ENCODE results near the gene AFF3.

Gene AFF3

DNA sequence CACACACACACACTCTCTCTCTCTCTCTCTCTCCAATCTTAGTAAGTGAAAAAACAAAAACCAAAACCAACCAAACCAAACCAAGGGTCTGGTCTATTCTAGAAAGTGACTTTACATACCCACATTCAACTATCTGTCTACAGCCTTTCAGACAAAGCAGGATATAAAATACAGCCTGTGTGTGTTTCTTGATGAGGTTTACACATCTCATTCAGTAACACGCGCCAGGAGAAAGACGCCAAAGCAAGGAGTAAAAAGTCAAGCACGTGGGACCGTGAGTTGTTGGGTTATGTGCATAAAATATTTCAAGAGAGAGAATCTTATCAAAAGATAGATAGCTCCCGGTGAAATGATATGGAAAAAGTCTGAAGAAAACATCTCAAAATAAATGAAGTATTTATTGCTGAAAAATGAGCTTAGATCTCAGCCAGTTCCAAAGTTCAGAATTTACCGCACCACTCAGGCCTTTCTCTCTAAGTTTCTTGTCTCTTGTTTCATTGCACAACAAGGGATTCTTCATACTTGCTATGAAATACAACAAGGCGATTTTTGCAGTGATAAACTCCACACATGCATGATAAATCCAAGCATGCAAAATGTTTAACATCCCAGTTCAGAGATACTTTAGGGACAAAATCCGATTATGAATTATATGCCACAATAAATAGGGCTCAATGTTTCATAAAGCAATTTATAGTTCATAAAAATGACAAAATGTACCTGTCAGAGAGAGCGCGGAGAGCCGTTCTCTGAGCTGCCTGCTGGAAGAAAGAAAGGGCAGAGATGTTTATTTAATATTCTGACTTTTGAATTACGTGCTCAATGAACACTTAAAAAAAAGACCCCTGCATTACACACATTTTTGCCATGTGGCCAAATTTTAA is 493.2 kb downstream of the AFF3 start:
- DNase-seq, result no peak

DNA sequence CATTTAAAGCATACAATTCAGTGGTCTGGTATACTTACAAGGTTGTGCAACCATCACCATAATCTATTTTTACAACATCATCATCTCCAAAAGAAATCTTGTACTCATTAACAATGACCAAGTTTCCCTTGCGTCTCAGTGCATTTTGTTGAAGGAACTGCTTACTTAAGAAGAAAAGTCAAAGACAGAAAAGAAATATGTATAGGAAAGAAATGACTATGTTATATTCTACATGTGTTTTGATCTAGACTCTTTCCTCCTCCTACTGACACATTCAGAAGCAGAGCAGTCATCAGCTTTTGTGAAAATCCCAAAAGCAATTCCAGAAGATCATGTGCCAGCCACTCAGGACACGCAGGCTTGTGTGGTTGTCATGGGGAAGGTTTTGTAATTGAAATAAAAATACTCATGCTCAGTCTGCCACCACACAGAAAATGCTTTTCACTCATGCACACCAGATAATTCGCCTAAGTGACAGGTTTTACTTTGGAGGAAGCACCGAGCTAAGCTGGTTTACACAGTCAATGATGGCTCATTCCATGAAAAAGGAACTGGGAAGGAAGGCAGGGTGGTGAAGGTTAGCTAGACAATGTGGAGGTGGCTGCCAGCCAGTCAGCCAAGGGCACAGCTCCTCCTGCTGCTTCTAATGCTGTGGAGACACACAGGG is 494.1 kb downstream of the AFF3 start:
- peak in 30 of 58 donors; percentile 5 to 78 (median 31) for DNase-seq

DNA sequence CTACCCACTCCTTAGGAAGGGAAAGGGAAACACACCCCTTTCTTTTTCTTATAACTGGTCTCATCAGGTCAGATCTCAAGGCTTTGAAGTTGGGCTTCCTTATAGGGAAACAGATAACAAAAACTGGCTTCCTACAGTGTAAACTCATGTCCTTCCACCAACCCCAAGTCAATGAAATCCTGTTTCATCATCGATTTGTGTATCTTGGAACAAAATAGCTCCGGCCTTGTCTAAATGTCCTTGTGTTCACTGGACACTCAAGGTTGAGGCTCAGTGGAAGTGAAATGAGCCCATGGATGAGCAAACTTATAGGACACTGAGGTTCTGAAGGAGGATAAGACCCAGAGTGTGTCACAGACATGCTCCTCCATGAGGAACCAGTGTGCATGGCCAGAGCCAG is 496.4 kb downstream of the AFF3 start:
- no peak for DNase-seq

DNA sequence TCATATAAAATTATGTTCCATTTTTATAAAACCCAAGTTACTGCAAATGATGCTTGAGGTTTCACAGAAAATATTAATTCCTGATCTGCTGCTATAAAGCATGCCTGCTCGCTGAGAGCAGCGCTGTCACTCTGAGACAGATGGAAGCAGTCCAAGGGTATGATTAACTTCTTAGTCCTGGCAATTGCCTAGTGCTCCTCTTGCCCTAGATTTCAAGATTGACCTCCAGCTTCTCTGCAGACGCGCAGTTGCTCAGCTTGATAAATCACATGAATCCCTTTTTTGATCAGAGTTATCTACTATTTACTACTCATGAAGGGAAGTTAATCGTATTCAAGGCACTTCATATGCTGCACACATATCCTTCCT is 498.0 kb downstream of the AFF3 start:
- DNase-seq, result no peak

DNA sequence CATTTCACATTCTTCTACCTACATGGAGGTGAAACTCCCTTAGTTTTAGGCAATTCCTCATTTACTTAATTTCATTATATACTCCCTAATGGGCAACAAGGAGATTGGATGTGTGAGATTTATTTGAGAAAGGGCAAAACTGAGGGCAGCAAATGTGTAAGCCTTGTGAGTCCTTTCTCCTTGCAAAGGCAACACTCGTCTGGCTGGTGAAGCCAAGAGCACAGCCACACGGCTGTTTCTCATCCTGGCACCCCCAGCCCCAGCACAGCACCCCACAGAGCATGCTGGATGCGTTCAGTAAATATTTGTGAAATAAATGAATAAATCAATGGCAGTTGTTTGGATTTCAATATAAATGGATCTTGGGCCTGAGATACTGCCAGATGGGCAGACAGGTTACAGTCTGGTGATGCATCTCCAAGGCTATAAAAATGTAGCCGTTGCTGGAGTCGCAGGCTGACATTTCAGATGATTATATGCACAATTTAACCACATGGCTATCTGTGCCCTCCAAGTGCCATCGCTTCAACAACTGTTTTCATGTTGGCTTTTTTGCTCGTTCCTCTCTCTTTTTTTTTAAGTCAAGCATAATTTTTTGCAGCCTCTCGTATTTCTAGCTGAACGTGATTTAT is 498.5 kb downstream of the AFF3 start:
- no peak for DNase-seq

DNA sequence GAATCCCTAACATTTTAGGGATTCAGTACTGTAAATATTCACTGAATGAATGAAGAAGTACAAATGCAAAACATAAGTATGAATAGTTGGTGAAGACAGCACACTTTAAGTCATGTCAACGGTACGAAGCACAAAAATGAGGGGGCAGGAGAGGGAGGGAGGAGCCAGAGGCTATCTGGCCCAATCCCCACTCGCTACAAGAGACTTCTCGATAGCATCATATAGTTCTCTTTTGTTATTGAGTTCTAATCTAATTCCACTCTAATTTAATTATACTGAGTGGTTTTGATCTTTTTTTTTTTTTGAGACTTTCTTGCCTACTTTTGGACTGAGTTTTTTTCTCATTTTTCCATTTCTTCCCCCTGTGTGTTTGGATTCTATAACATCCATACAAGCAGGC is 500.4 kb downstream of the AFF3 start:
- no peak for DNase-seq

DNA sequence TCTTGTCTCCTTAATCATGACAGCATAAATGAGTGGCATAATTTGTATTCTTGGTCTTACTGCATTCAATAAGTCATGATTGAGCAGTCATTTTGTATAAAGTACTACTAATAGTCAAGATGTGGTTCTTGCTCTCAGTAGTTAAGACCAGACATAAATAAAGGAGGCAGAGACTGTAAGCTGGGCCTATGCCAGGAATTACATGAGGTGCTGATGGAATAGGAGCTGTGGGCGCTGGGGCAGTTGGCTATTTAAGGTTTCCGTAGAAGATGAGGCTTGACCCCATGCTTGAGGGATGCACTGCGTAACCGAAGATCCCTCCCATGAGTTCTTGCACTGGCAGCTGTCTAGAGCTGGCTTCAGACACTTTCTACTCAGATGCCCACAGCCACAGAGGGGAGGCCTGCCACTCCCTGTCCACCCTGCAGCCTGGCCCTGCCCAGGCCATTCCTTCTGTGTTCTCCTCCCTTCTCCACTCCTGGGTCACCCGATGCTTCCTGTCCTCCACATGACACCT is 501.7 kb downstream of the AFF3 start:
- DNase-seq, result no peak

DNA sequence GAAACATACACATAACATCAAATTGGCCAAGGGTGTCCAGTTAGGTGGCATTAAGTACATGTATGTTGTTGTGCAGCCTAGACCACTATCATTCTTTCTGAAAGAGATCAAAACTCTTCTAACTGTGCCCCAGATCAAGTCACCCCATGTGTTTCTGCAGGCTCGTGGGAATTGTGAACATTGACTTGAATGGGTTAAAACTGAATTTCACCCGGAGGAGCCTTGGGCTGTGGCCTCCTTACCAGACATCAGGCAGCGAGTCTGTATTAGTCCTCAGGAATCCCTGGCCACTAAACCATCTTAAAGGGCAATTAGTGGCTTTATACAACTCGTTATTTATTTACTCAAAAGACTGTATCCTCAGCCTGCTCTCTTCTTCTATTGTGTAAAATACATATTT is 503.6 kb downstream of the AFF3 start:
- no peak for DNase-seq

DNA sequence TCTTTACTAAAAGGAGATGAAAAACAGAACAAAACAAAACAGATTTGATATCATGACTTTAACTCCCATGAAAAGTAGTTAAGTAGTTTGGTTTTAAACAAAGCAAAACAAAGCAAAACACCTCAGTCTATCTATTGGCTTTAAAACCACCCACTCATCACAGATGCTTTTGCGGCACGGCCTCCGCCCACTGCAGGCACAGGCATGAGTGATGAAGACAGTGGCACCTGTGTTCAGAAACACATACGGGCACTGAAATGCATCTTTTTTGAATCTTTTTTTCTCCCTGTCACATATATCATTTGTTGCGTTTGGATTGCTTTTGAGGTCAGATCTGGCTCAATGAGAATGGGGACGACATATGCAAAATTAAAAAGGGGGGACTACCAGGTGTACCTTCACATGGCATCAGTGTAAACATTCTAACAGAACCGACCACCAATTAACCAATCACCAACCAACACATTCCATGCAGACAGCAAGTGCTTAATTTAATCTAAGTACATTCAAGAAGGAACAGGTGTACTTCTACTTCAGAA is 505.2 kb downstream of the AFF3 start:
- DNase-seq, result peak in 2 of 58 donors; percentile 7 to 14

DNA sequence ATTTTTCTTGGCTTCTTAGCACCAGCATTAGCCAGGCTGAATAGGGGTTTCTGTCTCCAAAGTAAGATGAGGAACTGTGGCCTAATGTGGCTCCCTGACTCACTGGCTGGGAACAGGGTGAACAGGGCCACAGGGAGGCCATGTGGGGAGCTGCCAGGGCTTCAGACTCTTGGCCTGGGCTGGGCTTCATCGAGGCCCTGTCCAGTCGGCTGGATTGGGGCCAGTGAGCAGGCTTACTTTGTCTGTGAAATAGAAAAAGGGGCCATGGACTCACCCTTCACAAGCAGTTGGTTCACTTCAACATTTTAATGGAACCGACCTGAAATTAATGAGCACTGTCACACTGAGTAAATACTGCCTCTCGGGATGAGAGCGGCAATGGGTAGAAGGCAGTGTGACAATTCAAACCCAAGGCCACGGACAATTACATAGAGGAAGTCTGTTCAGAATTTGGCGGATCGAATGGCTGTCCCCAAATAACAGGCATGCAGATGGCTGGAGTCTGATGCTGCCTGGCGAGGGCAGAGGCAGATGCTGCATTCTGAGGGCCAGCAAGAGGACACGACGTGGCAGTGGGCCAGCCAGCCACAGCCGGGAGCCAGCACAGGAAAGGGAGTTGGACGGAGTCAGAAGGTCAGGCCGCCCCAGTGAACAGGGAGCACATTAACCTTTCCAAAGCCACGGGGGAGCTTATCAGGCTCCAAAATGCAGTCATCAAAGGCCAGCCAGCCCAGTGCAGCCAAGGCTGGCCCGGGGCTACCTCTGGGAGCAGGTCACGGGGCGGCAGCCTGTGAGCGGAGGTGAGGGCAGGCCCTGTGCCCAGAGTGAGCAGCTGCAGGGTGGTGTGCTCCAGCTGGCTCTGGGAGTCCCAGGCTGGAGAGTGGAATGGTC is 506.0 kb downstream of the AFF3 start:
- peak in 36 of 58 donors; percentile 9 to 49 (median 25) for DNase-seq

DNA sequence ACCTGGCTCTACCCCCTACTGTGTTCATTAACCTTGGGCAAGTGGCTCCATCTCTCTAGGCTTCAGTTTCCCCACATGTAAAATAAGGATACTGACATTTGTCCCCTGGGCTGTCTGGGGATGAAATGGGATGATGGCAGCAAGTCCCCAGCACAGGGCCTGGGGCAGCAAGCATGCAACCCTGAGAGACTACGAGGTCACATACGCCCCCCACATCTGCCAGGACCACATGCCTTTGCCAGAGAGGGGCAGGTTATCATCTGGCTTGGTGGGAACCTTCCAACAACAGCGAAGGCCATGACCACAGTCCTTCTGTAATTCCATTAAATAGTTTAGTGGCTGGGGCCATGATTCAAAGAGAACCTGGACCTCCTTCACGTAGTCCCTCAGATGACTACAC is 506.7 kb downstream of the AFF3 start:
- DNase-seq, result no peak

DNA sequence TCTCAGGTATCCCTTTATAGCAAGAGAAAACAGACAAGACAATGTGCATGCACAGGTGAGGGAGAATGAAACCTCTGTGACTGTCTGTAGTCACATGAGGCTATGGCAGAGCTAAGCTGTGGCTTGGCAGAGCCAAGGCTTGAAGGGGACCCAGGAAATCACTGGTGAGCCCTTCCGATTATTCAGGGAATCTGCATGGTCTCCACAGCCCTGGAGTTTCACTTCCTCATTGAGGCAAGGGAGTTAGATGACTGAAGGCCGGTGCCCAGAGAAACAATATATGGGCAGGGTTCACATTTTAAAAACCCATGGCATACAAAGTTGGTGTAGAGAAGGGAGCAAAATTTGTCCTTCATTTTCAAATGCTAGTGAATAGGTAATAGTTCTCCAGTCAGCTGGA is 508.2 kb downstream of the AFF3 start:
- no peak for DNase-seq

DNA sequence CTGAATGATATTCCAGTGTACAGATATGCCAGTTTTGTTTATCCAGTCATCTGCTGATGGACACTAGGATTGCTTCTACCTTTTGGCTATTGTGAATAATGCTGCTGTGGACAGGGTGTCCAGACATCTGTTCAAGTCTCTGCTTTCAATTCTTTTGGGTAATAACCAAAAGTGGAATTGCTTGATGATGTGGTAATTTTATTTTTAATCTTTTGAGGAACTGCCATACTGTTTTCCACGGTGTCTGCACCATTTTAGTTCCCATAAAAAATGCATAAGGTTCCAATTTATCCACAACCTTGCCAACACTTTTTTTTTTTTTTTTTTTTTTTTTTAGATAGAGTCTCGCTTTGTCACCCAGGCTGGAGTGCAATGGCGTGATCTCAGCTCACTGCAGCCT is 510.7 kb downstream of the AFF3 start:
- no peak for DNase-seq

DNA sequence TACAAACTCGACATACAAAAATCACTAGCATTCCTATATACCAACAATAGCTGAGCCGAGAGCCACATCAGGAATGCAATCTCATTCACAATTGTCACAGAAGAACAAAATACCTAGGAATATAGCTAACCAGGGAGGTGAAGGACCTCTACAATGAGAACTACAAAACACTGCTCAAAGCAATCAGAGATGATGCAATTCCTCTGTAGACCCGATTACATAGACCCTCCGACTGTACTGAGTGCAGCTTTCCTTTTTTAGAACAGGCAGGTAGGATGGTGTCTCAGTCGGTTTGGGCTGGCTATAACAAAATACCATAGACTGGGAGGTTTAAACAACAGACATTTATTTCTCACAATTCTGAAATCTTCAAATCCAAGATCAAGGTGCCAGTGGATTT is 513.1 kb downstream of the AFF3 start:
- no peak for DNase-seq

DNA sequence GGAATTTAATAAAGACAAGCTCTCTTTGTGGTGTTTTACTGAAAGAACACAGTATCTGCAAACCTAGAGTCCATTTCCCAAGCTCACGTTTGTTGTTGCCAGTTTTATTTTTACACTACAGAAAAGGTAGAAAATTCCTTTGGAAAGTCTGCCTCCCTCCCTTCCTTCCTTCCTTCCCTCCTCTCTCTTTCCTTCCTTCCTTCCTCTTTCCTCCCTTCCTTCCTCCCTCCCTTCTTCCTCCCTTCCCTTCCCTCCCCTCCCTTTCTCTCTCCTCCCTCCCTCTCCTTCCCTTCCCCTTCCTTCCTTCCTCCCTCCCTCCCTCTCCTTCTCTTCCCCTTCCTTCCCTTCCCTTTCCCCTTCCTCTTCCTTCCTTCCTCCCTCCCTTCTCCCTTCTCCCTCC is 516.2 kb downstream of the AFF3 start:
- no peak for DNase-seq

DNA sequence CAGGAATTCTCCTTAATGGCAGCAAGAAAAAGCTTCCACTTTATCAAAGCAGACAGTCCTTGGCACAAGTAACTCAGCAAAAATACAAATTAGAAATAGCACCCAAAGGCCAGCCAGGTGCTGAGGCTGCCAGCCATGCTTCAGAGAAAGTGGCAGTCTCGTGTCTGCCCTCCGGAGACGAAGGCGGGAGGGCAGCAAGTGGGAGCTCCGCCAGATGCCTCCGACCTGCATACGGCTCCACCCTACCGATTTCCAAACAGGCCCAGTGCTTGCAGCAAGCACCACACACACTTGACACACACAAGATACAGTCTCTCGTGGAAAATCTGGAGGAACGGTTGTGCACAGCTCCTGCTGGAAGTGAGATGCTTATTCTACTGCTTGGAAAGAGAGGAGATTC is 517.7 kb downstream of the AFF3 start:
- DNase-seq, result no peak

DNA sequence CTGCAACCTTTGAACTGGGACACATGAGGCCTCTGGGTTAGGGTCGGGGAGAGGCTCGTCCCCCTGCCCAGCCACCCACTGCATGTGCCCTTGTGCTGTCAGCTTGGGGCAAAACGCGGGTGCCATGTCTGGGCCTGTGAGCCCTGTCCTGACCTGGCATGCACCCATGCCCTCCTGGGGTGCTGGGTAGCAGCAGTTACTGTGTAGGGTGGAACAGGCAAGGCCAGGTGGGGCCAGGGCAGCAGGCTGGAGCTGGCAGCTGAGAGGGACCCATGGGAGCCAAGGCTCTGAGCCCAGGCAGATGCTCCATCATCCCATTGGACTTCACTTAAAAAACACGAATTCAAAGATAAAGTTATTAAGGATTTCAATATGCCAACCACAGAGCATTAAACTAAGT is 518.8 kb downstream of the AFF3 start:
- no peak for DNase-seq

DNA sequence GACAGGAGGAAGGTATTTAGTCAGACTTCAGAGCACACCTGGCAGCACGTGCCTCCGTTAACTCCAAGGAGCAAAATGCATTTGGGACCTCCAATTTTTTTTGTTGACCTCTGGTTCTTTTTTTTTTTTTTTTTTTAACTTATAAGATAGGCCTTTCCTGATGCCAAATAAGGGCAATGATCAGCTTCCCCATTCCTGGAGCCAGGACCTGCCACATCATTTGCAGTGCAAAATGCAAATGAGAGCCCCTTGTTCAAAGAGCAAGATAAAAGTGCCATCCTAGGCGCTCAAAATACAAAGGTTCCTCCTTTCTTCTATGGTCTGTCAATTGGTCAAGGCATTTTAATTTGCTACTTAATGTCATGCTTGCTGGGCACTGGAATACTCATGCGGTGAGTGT is 519.4 kb downstream of the AFF3 start:
- no peak for DNase-seq

DNA sequence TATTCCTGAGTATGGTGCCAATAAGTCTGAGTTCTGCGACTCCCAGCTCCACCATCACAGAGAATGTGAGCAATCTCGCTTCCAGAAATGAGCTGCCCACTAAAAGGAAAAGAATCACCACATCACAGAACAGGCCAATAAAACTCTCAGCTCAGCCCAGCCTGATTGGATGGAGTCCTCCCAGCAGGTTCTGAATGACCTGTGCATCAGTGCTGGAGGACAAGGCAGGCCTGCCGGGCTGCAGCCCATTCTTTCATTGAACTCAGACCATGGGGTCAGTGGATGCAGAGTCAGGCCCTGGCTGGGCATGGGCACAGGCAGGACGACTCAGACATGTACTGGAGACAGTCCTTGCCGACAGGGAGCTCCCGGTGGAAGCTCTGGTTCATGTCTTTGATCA is 519.9 kb downstream of the AFF3 start:
- DNase-seq, result no peak

DNA sequence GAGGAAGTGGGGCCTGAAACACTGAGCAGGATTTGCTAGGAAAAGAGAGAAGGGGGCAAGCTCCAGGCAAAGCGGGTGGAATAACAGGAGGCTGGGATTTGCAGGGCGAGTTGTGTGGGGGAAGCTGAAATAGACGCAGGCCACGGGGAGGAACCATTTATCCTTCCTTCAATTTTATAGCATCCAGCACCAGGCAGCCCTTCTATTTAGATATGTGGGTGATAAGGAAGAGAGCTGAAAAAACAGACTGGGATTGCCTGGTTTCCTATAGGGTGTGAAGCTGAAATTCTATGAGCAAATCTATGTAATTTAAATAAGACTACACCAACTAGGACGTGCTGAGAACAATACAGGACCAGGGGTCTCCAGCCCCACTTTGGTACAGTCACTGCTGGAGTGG is 520.6 kb downstream of the AFF3 start:
- no peak for DNase-seq

DNA sequence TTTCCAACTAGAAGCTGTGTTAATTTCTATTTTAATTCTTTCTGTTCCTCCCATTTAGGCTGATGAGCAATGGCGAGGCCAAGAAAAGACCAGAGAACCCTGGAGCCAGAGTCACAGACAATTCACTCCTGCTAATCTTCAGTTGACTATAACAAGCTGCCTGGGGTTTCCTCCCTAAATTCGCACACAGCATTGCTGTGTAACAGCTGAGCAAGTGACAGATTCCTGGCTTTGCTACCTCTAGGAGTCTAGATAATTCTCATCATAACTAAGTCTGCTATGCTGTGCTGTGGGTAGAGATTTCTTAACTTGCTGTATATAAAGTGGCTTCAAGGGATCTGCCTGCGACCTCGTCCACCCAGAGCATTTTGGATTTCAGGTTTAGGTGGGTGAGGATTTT is 521.3 kb downstream of the AFF3 start:
- no peak for DNase-seq

All from anterior cingulate cortex (tissue), 58 donors.